A549 (cell line): Measurements from ENCODE around the gene POLR1D.

Source experiments
- CBX2 ChIP-seq: fragments of 200-600 bp; sonication (generic); IDR thresholded peaks from 2 replicates; pipeline ENCODE4 v1.6.1; 2016; ENCODE audit warnings: low read depth, mild to moderate bottlenecking, borderline replicate concordance
- EP300 ChIP-seq, 2 experiments: fragments of >200 bp; sonication (Bioruptor Twin); formaldehyde crosslinking; IDR thresholded peaks; 2 replicates in 1 of 2; 3 replicates in 1 of 2; pipeline ENCODE4 v1.6.1; 2016 to 2017
- FOSL2 ChIP-seq, 2 experiments: fragments of 450-650 bp in 1 of 2; fragments of >200 bp in 1 of 2; sonication (Bioruptor Twin) in 1 of 2; formaldehyde crosslinking; IDR thresholded peaks; 2 replicates each; pipeline versions ENCODE4 v1.5.0 to v1.6.1; 2016 to 2020; ENCODE audit warnings: mild to moderate bottlenecking in 1 of 2, moderate library complexity in 1 of 2
- HDAC2 ChIP-seq: fragments of 200-600 bp; sonication (generic); IDR thresholded peaks from 2 replicates; pipeline ENCODE4 v1.6.1; 2016
- JUN ChIP-seq, 2 experiments: fragments of >200 bp; sonication (Bioruptor Twin); formaldehyde crosslinking; IDR thresholded peaks; 2 replicates in 1 of 2; 3 replicates in 1 of 2; pipeline ENCODE4 v1.6.1; 2016 to 2017
- JUNB ChIP-seq: fragments of >200 bp; sonication (Bioruptor Twin); formaldehyde crosslinking; IDR thresholded peaks from 2 replicates; pipeline ENCODE4 v1.6.1; 2016
- PHF8 ChIP-seq: fragments of 200-600 bp; sonication (generic); IDR thresholded peaks from 2 replicates; pipeline ENCODE4 v1.6.1; 2016; ENCODE audit warnings: low read depth, mild to moderate bottlenecking, antibody characterized with exemption, moderate library complexity, borderline replicate concordance
- POLR2A ChIP-seq: IDR thresholded peaks from 2 replicates; pipeline ENCODE4 v1.6.1; 2012; ENCODE audit warnings: mild to moderate bottlenecking, low read length
- REST ChIP-seq: fragments of 200-600 bp; sonication (generic); IDR thresholded peaks from 2 replicates; pipeline ENCODE4 v1.6.1; 2016; ENCODE audit warnings: antibody characterized with exemption, mild to moderate bottlenecking, moderate library complexity
- SMC3 ChIP-seq: fragments of >200 bp; sonication (Bioruptor Twin); formaldehyde crosslinking; IDR thresholded peaks from 3 replicates; pipeline ENCODE4 v1.6.1; 2018; ENCODE audit warnings: inconsistent platforms
- TF ChIP-seq, protein P1 (sequence below): fragments of >200 bp; sonication (Bioruptor Twin); formaldehyde crosslinking; IDR thresholded peaks from 3 replicates; pipeline ENCODE4 v1.5.1; 2016
- TF ChIP-seq, protein P2 (sequence below): fragments of >200 bp; sonication (Bioruptor Twin); formaldehyde crosslinking; IDR thresholded peaks from 3 replicates; pipeline ENCODE4 v1.6.1; 2016

GRCh38 chr13:27613628-27614027 is 8.1 kb upstream of the POLR1D start:
- TF ChIP-seq, protein P1, sequence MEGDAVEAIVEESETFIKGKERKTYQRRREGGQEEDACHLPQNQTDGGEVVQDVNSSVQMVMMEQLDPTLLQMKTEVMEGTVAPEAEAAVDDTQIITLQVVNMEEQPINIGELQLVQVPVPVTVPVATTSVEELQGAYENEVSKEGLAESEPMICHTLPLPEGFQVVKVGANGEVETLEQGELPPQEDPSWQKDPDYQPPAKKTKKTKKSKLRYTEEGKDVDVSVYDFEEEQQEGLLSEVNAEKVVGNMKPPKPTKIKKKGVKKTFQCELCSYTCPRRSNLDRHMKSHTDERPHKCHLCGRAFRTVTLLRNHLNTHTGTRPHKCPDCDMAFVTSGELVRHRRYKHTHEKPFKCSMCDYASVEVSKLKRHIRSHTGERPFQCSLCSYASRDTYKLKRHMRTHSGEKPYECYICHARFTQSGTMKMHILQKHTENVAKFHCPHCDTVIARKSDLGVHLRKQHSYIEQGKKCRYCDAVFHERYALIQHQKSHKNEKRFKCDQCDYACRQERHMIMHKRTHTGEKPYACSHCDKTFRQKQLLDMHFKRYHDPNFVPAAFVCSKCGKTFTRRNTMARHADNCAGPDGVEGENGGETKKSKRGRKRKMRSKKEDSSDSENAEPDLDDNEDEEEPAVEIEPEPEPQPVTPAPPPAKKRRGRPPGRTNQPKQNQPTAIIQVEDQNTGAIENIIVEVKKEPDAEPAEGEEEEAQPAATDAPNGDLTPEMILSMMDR: no peak
- TF ChIP-seq FOSL2 (IDR thresholded peaks at IDR 0.05): no peak
- TF ChIP-seq FOSL2 (CRISPR knock-in tag; IDR thresholded peaks at IDR 0.05): no peak
- TF ChIP-seq PHF8: no peak
- TF ChIP-seq, protein P2, sequence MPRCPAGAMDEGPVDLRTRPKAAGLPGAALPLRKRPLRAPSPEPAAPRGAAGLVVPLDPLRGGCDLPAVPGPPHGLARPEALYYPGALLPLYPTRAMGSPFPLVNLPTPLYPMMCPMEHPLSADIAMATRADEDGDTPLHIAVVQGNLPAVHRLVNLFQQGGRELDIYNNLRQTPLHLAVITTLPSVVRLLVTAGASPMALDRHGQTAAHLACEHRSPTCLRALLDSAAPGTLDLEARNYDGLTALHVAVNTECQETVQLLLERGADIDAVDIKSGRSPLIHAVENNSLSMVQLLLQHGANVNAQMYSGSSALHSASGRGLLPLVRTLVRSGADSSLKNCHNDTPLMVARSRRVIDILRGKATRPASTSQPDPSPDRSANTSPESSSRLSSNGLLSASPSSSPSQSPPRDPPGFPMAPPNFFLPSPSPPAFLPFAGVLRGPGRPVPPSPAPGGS: no peak
- TF ChIP-seq JUNB: no peak
- no peak for TF ChIP-seq JUN (IDR thresholded peaks at IDR 0.05)
- no peak for TF ChIP-seq CBX2
- no peak for TF ChIP-seq POLR2A
- no peak for TF ChIP-seq EP300 (IDR thresholded peaks at IDR 0.05)
- TF ChIP-seq REST: no peak
- no peak for TF ChIP-seq HDAC2
- TF ChIP-seq SMC3: no peak
